Right lobe of liver (tissue), 6 donors: Measurements from ENCODE around the gene HACD2. TPM values are rescaled to one million over a fixed set of nuclear protein-coding genes. Genes with fewer than 3 reads are reported as not detected.

ENCODE experiments used
- ATAC-seq, 4 donors: fragments of 200-7000 bp; cut with Tn5 transposase; one replicate each; pipeline ENCODE4 v1.9.1; 2020; ENCODE audit warnings: mild to moderate bottlenecking in 4 of 4, moderate library complexity in 4 of 4
- DNase-seq, 3 donors: peaks; one replicate each; pipeline ENCODE4 v3.0.0-alpha.2; 2020
- H3K27ac ChIP-seq, 3 donors: fragments of 200-600 bp; one replicate each; pipeline ENCODE4 v1.8.0; 2022
- H3K27me3 ChIP-seq, 2 donors: fragments of 200-600 bp; one replicate each; pipeline ENCODE4 v1.8.0; 2022
- H3K36me3 ChIP-seq, 4 donors: fragments of 200-600 bp; sonication (generic) in 1 of 4; one replicate each; pipeline versions ENCODE4 v1.5.1 to v1.8.0; 2017 to 2022; ENCODE audit warnings: control low read depth in 1 of 4
- H3K4me1 ChIP-seq, 4 donors: fragments of 200-600 bp; sonication (generic) in 1 of 4; one replicate each; pipeline versions ENCODE4 v1.5.1 to v1.8.0; 2017 to 2022; ENCODE audit warnings: control low read depth in 1 of 4
- H3K4me3 ChIP-seq, 3 donors: fragments of 200-600 bp; one replicate each; pipeline ENCODE4 v1.8.0; 2022
- H3K9me3 ChIP-seq, 4 donors: fragments of 200-600 bp; sonication (generic) in 1 of 4; one replicate each; pipeline versions ENCODE4 v1.5.1 to v1.8.0; 2017 to 2022; ENCODE audit warnings: control low read depth in 1 of 4
- CTCF ChIP-seq, 4 donors: fragments of 200-600 bp in 3 of 4; fragments of 450-650 bp in 1 of 4; IDR thresholded peaks; one replicate each; pipeline versions ENCODE4 v1.5.1 to v1.8.0; 2016 to 2022; ENCODE audit warnings: antibody characterized with exemption in 4 of 4, mild to moderate bottlenecking in 2 of 4
- POLR2A ChIP-seq: fragments of 450-650 bp; IDR thresholded peaks from one replicate; pipeline ENCODE4 v1.6.1; 2017; ENCODE audit warnings: antibody characterized with exemption, mild to moderate bottlenecking
- WGBS: methylation state at CpG from one replicate; pipeline ENCODE4 v1.1.6; 2018; ENCODE audit warnings: low coverage, low lambda C conversion rate; ENCODE audit not compliant: insufficient coverage; ENCODE audit errors: missing lambda C conversion rate; 5-methylcytosine and 5-hydroxymethylcytosine counted together
- intact Hi-C, 2 donors: fragments of 100-400 bp; cut with DNase I; formaldehyde crosslinking; loops; one replicate each; pipeline versions ENCODE4 v1.11.2 to v1.14.1; 2022
- total RNA-seq, 6 experiments: library from RNA; depleted of rRNA in 2 of 6; stranded (reverse); fragments of >200 nt in 2 of 6; fragmentation: NEBNext Ultra II Directional in 3 of 6; extraction: Animal tissue kit (Norgen Biotek cat#: 25700) in 3 of 6; gene quantifications; one replicate each; pipeline versions ENCODE4 v1.1.0 to v1.2.4, GENCODE V29; 2016 to 2023
- donor health status: DM: no; HTN: yes; CAD: no.
- donor health status: DM: no; HTN: no; CAD: no.
- donor health status: DM: no; HTN: no; CAD: no.
- donor health status: DM: no; HTN: yes; CAD: no.
- donor health status: DM: no; HTN: yes; CAD: no.

The HACD2 gene
- total RNA-seq, 6 experiments from 2014 or later, result 23.0 to 39.8 (median 27.2) TPM

GRCh38 chr3:123499322-123499721 is 85.5 kb downstream of the HACD2 start:
- no peak overlapping the region for H3K27ac ChIP-seq
- no peaks in the 10 kb centered on the region for H3K27me3 ChIP-seq
- no peak overlapping the region for H3K4me3 ChIP-seq
- ATAC-seq (no peak), DNase-seq (no peak)
- H3K36me3 ChIP-seq, result peaks cover 0 to 28% (median 0%) of the 10 kb centered on the region in 4 donors
- TF ChIP-seq CTCF (IDR thresholded peaks at IDR 0.05) (no peak), POLR2A (no peak)
- H3K4me1 ChIP-seq, result no peaks in the 10 kb centered on the region
- H3K9me3 ChIP-seq, result no peaks in the 10 kb centered on the region
- 93% methylated on average over 3 of the region's 3 CpGs for WGBS
- intact Hi-C loops, result loop anchor here in 1 of 2 donors (10.0 kb wide), 1 partner anchor 65 kb away; no protein-coding TSS in a partner anchor

- intact Hi-C loops, result loop anchor here in 1 of 2 donors (10.0 kb wide), 1 partner anchor 66 kb away; no protein-coding TSS in a partner anchor
- ATAC-seq (no peak), DNase-seq (no peak)
- WGBS, result 90% methylated on average over 2 of the region's 3 CpGs
- no peaks in the 10 kb centered on the region for H3K4me1 ChIP-seq
- H3K36me3 ChIP-seq, result peaks cover 0 to 34% (median 0%) of the 10 kb centered on the region in 4 donors
- no peak overlapping the region for H3K27ac ChIP-seq
- no peaks in the 10 kb centered on the region for H3K27me3 ChIP-seq
- no peak for TF ChIP-seq POLR2A
- no peak for TF ChIP-seq CTCF (IDR thresholded peaks at IDR 0.05)
- no peak overlapping the region for H3K4me3 ChIP-seq
- H3K9me3 ChIP-seq, result no peaks in the 10 kb centered on the region
These were observed 86.1 kb downstream of the HACD2 start for GRCh38 chr3:123498761-123499160.

- intact Hi-C loops, result loop anchor here in 1 of 2 donors (10.0 kb wide), 1 partner anchor 71 kb away; no protein-coding TSS in a partner anchor
- 87% methylated on average over 4 of the region's 4 CpGs for WGBS
These were observed 90.9 kb downstream of the HACD2 start for GRCh38 chr3:123493912-123494311.

GRCh38 chr3:123491966-123492587 is 92.8 kb downstream of the HACD2 start:
- Histone ChIP-seq H3K9me3 (no peaks in the 10 kb centered on the region), H3K27me3 (no peaks in the 10 kb centered on the region), H3K27ac (no peak overlapping the region), H3K36me3 (peaks cover 0 to 21% (median 1%) of the 10 kb centered on the region in 4 donors), H3K4me3 (no peak overlapping the region), H3K4me1 (no peaks in the 10 kb centered on the region)
- intact Hi-C loops, result loop anchor here in 1 of 2 donors (10.0 kb wide), 1 partner anchor 73 kb away; no protein-coding TSS in a partner anchor
- ATAC-seq (no peak), DNase-seq (no peak)
- WGBS, result 78% methylated on average over 4 of the region's 4 CpGs
- TF ChIP-seq POLR2A (no peak), CTCF (IDR thresholded peaks at IDR 0.05) (no peak)

More at GRCh38 chr3:123493912-123494311, 90.9 kb downstream of the HACD2 start:
- Histone ChIP-seq H3K27me3 (no peaks in the 10 kb centered on the region), H3K36me3 (peaks cover 0 to 31% (median 1%) of the 10 kb centered on the region in 4 donors), H3K9me3 (no peaks in the 10 kb centered on the region), H3K27ac (no peak overlapping the region), H3K4me3 (no peak overlapping the region), H3K4me1 (no peaks in the 10 kb centered on the region)
- ATAC-seq, result no peak
- TF ChIP-seq POLR2A (no peak), CTCF (IDR thresholded peaks at IDR 0.05) (no peak)
- no peak for DNase-seq
